GM19025 (cell line): ENCODE measurements around the gene PHACTR1.

Experiments
- ATAC-seq: cut with Tn5 transposase; IDR thresholded peaks from one replicate; pipeline ENCODE4 v1.9.1; 2021; ENCODE audit warnings: mild to moderate bottlenecking, low read depth, moderate library complexity; ENCODE audit not compliant: unreplicated experiment

Gene PHACTR1

GRCh38 chr6:13172291-13172690, 455.7 kb downstream of the PHACTR1 start:
- no peak for ATAC-seq

DNA sequence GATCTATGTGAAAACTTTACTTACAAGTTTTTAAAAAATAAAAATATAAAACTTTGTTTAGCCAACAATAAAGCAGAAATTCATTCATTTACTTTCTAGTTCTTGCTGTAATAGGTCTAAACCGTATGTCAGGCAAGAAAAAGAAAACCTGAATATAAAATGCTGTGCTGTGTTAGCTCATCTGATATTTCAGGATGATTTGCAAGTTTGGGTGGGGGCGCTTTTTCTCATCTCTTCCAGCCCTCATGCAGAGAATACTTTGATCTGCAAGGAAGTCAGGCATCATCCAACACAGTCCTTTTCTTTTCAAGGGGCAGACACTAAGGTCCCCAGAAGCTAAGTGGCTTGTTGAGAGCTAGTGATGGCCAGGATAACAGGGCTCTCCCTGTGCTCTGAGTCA, 458.5 kb downstream of the PHACTR1 start:
- ATAC-seq = no peak

- no peak for ATAC-seq
Measured at GRCh38 chr6:13175759-13176158, 459.2 kb downstream of the PHACTR1 start.

DNA sequence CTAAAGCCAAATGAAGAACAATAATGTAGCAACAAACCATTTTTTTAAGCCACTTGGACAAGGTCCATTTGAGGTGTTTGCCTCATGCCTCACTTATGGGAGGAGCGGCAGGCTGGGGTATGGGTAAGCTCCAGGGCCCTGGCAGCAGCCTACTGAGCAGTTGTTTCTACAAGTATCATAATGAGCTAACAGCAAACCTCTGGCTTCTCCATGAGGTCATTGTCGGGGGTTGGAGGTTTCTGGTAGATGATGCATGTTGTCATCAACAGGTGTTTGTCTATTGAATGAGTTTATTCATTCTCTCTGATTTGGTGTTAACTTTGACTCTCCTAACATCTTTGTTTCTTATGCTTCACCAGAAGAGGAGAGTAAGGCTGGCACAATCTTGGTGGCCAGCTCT, 461.1 kb downstream of the PHACTR1 start:
- ATAC-seq = no peak

DNA sequence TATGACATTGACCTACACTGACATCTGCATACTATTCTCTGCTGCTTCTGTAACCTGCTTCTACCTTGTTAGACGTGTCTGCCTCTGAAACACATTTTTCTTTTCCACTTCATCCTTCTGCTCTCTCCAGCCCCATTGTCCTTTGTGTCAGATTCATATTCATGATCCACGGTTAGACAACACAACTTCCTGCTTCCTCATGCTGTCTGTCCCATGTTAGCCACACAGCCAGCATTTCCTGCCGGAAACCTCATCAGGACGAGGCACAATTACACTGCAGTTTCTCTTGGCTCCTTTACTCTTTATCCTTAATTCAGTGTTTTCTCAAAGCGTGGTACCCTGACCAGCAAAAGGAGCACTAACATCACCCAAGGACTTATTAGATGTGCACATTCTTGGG, 461.5 kb downstream of the PHACTR1 start:
- ATAC-seq = no peak

- no peak for ATAC-seq
Measured at GRCh38 chr6:13180538-13180937, 464.0 kb downstream of the PHACTR1 start.

- ATAC-seq = no peak
Measured at GRCh38 chr6:13181393-13181792, 464.8 kb downstream of the PHACTR1 start.

GRCh38 chr6:13183415-13184088, 467.0 kb downstream of the PHACTR1 start:
- ATAC-seq = no peak

- no peak for ATAC-seq
Measured at GRCh38 chr6:13184089-13184468, 467.5 kb downstream of the PHACTR1 start.

GRCh38 chr6:13184547-13184946, 468.0 kb downstream of the PHACTR1 start:
- no peak for ATAC-seq

DNA sequence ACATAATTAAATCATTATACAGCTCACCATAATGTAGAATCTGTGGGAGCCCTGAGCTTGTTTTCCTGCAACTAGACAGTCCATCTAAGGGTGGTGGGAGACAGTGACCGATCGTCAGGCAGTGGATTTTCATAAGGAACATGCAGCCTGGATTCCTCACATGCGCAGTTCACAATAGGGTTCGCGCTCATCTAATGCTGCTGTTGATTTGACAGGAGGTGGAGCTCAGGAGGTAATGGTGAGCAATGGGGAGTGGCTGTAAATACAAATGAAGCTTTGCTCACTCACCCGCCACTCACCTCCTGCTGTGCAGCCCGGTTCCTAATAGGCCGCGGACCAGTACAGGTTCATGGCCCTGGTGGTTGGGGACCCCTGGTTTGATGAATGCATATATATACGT, 470.3 kb downstream of the PHACTR1 start:
- no peak for ATAC-seq

GRCh38 chr6:13187692-13188091, 471.1 kb downstream of the PHACTR1 start:
- ATAC-seq = no peak

GRCh38 chr6:13188306-13188705, 471.7 kb downstream of the PHACTR1 start:
- ATAC-seq = no peak

GRCh38 chr6:13189710-13190109, 473.1 kb downstream of the PHACTR1 start:
- ATAC-seq = no peak

GRCh38 chr6:13190376-13190775, 473.8 kb downstream of the PHACTR1 start:
- ATAC-seq = no peak

DNA sequence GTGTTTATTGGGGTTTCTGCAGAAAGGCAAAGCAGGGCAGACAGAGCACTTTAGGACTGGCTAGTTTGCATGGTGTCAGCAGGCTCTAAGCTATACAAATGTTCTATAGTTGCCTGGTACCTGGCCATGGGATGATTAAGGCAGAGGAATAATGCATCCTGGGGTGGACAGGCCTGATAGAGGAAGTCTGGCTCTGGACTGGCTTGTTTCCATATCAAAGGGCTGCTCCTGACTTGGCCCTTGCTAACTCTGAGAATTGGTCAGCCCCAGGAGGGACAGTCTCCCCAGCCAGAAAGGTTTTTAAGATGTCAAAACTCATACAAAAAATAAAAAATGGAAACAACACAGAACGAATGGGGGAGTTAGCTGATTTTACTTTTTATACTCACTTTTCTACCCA, 474.9 kb downstream of the PHACTR1 start:
- ATAC-seq = no peak

GRCh38 chr6:13194852-13195251, 478.3 kb downstream of the PHACTR1 start:
- no peak for ATAC-seq

- no peak for ATAC-seq
Measured at GRCh38 chr6:13195803-13196202, 479.2 kb downstream of the PHACTR1 start.

DNA sequence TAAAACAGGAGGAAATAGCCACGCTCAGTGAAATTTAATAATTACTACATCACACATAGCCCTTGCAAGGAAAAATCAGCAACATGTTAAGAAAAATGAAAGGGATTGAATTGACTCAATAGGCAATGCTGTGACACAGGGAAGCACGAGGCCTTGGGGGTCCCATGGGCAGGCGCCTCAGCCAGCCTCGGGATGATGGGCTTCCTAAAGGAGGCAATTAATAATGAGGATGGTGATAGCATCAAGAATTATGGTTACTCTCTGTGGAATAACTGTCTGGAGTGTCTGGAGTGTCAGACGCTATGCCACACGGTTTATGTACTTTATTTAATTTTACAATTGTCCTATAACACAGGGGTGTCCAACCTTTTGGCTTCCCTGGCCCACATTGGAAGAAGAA, 481.6 kb downstream of the PHACTR1 start:
- no peak for ATAC-seq

DNA sequence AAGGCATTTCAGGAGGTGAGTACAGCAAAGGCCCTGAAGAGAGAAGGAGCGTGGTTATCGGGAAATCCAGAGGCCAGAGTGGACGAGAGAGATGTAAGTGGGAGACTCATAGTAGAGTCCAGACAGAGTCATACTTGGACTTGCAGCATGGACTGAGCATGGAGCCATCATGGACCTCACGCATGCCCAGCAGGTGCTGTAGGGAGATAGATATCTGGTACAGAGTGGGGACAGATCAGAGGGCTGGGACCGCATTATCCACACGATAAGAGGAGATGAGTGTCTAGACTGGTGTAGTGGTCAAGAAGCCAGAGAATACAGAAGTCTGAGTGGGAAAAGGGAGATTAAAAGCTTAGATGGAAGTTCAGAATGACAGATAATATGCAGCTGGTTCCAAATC, 484.8 kb downstream of the PHACTR1 start:
- ATAC-seq = no peak

DNA sequence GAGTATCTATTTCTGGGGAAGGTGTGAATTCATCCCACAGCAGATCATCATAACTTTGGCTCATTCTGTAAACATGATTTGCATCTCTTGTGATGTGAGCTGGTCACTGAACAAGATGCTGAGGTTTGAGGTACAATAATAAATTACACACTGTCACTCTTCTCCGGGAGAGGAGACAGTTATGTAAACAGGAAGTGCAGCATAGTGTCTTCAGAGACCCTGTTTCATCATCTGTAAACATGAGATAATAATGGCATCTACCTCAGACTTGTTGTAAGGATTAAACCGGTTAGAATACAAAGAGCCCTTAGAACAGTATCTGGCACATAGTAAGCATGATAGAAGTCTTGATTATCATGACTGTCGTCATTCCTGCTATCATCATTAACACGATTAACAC, 486.6 kb downstream of the PHACTR1 start:
- no peak for ATAC-seq

- no peak for ATAC-seq
Measured at GRCh38 chr6:13205106-13205505, 488.5 kb downstream of the PHACTR1 start.

DNA sequence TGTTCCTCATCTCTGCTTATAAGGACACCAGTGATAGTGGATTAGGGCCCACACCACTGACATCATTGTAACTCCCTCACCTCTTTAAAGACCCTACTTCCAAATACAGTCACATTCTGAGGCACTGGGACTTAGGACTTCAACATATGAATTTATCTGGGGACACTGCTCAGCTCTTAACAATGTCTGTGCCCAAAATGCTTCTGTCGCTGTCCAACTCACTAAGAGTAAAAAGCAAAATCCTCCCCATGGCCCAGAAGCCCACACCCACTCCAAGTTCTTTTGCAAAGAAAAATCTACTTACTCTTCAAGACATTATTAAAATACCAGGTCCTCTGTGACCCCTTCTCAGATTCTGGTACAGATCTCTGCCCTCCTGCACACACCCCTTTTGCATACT, 495.5 kb downstream of the PHACTR1 start:
- no peak for ATAC-seq
